BJ (cell line): ENCODE measurements around the gene ORM2. TPM values are rescaled to one million over a fixed set of nuclear protein-coding genes. Genes with fewer than 3 reads are reported as not detected.

Experiments used
- CTCF ChIA-PET: fragments of 350-600 bp; formaldehyde crosslinking; extraction: SDS; loops from one replicate; lab custom pipeline; 2021; ENCODE audit warnings: antibody characterized with exemption, inconsistent platforms; lab: Yijun Ruan, JAX
- POLR2A ChIA-PET: fragments of 300-600 bp; sonication (Branson Sonifier 250); formaldehyde crosslinking; extraction: SDS; loops from one replicate; lab custom pipeline; 2021; ENCODE audit warnings: antibody characterized with exemption; lab: Charles Lee
- DNase-seq: peaks from one replicate; pipeline ENCODE4 v3.0.0-alpha.2; 2011; ENCODE audit warnings: low read depth
- H3K27me3 ChIP-seq: 2 replicates; pipeline ENCODE4 v1.6.0; 2011; ENCODE audit warnings: low read length; ENCODE audit not compliant: control insufficient read depth, insufficient read depth
- H3K36me3 ChIP-seq: 2 replicates; pipeline ENCODE4 v1.5.1; 2011; ENCODE audit warnings: low read length; ENCODE audit not compliant: control insufficient read depth, insufficient read depth
- H3K4me3 ChIP-seq: 2 replicates; pipeline ENCODE4 v1.5.1; 2011; ENCODE audit warnings: low read depth, mild to moderate bottlenecking, control low read depth, low read length
- polyA plus RNA-seq: library from polyadenylated mRNA; depleted of rRNA; stranded (reverse); fragments of >200 nt; gene quantifications from 2 replicates; pipeline ENCODE4 v1.2.3, GENCODE V29; 2011
- TF ChIP-seq, protein P1 (sequence below): IDR thresholded peaks from 2 replicates; pipeline ENCODE4 v1.5.1; 2011; ENCODE audit warnings: low read depth, mild to moderate bottlenecking, control low read depth, inconsistent platforms, low read length, moderate library complexity; ENCODE audit not compliant: insufficient read depth

ORM2 gene
- polyA plus RNA-seq, 1 experiment = not detected

DNA sequence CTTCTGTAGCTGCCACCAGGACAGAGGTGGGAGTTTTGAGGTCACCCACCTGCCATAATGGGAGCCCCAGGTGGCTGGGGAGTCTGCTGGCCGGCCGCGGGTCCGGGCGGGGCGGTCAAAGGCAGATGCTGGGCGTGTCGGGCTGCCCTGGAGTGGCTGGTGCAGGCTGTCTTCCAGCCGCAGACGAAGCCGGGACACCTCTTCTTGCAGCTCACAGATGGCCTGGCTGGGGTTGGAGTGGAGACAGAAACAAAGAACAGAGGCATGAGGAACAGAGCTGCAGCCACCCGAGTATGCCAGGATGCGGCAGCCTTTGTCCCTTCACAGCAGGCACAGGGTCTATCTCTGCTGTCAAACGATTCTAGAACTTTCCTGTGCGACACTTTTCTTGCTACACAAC, 18.0 kb downstream of the ORM2 start:
- ChIA-PET CTCF (interaction anchor here (0.8 to 1.4 kb wide), 3 partner anchors 8 to 27 kb away, joined by 3 to 4 read pairs (median 3); no protein-coding TSS in a partner anchor), POLR2A (no interaction called here)
- TF ChIP-seq, protein P1, sequence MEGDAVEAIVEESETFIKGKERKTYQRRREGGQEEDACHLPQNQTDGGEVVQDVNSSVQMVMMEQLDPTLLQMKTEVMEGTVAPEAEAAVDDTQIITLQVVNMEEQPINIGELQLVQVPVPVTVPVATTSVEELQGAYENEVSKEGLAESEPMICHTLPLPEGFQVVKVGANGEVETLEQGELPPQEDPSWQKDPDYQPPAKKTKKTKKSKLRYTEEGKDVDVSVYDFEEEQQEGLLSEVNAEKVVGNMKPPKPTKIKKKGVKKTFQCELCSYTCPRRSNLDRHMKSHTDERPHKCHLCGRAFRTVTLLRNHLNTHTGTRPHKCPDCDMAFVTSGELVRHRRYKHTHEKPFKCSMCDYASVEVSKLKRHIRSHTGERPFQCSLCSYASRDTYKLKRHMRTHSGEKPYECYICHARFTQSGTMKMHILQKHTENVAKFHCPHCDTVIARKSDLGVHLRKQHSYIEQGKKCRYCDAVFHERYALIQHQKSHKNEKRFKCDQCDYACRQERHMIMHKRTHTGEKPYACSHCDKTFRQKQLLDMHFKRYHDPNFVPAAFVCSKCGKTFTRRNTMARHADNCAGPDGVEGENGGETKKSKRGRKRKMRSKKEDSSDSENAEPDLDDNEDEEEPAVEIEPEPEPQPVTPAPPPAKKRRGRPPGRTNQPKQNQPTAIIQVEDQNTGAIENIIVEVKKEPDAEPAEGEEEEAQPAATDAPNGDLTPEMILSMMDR = no peak
- DNase-seq = no peak
- Histone ChIP-seq H3K4me3 (no peak overlapping the region), H3K36me3 (peaks cover 42% of the 10 kb centered on the region), H3K27me3 (no peaks in the 10 kb centered on the region)

DNA sequence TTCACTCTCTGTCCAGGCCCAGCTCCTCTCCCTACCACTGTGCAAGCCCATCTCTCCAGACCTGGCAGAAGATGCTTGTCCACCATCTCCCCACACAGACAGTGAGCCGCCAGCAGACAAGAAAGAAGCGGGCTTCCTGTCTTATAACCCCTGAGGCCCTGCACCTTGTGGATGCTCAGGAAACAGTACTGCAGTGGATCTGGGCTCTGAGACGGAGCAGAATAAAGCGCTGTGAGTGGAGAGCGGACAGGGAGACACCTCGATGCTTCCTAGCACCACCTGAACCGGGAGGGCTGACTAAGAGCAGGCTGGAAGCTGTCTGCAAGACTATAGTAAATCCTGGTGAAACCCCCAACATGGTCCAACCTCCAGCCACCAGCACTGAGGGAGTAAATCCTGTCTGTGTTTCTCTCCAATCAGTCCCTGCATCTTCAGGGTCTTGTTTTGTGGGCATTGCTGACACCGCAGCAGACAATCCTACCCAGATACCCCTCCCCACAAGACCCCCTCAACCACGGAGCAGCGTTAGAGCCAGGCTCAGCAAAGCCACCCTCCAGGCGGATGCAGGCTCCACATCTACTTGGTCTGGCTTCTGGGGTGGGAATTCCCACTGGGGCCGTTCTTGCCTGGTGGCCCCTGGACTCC, 18.7 kb downstream of the ORM2 start:
- DNase-seq = no peak
- CTCF ChIA-PET = interaction anchor here (0.6 to 1.3 kb wide), 3 partner anchors 34 to 266 kb away, joined by 3 read pairs; no protein-coding TSS in a partner anchor
- Histone ChIP-seq H3K36me3 (peaks cover 39% of the 10 kb centered on the region), H3K4me3 (no peak overlapping the region), H3K27me3 (no peaks in the 10 kb centered on the region)
- POLR2A ChIA-PET = no interaction called here
- TF ChIP-seq, protein P1 = no peak

DNA sequence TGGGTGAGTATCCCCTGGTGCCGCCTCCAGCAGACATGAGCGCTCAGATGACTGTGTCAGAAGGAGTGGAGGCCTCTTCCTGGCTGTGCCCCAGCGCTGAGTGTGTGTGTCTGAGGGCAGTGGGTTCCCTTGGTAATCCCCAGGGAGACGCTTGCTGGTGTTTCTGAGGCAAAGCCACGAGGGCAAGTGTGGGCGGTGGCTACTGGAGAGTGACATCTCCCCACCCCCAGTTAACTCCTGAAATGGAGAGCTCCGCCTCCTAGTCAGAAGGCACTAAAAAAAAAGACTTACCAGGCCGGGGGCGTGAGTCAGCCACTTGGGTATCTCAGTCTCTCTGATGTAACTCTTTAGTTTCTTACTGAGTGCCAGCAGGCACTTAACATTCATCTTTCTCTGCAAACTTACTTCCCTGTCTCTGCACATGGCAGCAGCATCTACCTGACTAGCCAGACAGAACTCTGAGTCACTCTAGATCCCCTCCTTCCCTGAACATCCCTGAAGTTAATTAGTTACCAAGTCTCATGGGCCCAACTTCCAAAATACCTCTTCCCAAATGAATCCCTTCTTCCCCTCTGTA, 19.3 kb downstream of the ORM2 start:
- peak; percentile 94 for DNase-seq
- ChIA-PET POLR2A (interaction anchor here (0.6 kb wide), 1 partner anchor 46 kb away, joined by 3 read pairs; no protein-coding TSS in a partner anchor), CTCF (interaction anchor here (0.6 to 1.7 kb wide), 4 partner anchors 9 to 266 kb away, joined by 3 to 5 read pairs (median 3); no protein-coding TSS in a partner anchor)
- Histone ChIP-seq H3K36me3 (peaks cover 35% of the 10 kb centered on the region), H3K4me3 (no peak overlapping the region), H3K27me3 (no peaks in the 10 kb centered on the region)
- TF ChIP-seq, protein P1 = no peak

DNA sequence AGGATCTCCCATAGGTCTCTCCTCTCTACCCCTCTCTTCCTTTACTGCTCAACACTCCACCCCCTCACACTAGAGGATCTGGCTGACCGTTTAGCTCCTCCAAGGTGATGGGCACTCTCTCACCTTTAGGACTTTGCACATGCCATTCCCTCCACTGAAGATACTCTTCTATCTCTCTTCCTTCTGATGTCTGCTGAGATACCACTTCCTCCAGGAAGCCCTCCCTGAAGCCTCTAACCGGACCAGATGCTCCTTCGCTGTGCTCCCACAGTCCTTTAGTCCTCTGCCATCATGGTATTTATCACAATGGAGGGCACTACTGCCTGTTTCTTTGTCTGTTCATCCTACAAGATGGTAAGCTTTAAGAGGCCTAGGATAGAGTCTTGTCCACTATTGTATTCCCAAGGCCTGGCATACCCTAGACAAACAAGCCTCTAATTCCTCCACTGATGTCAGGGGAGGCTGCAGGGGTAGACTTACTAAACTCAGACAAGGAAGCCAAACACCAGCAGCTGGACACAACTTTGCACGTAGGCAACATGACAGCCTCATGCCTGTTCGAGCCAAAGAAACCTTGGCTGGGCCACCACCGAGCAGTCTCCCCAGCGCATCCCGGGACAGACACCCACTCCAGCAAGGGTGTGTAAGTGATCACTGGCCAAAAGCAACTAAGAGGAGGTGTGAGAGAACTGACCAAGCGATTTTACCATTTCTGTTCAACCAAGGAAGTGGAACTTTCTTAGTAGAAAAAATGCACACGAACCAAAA, 20.2 kb downstream of the ORM2 start:
- POLR2A ChIA-PET = no interaction called here
- Histone ChIP-seq H3K4me3 (no peak overlapping the region), H3K36me3 (peaks cover 36% of the 10 kb centered on the region), H3K27me3 (no peaks in the 10 kb centered on the region)
- CTCF ChIA-PET = interaction anchor here (1.1 to 1.7 kb wide), 3 partner anchors 10 to 267 kb away, joined by 3 to 5 read pairs (median 4); no protein-coding TSS in a partner anchor
- TF ChIP-seq, protein P1 = no peak
- no peak for DNase-seq
